Stimulated activated CD8-positive, alpha-beta memory T cell treated with anti-CD3 and anti-CD28 coated beads, Interleukin-4, amount 100 ng/mL, for 1 hour (primary cell): ENCODE results near the gene SLC6A11.

Source experiments
- DNase-seq, 2 donors: peaks; one replicate each; pipeline ENCODE4 v3.0.0-alpha.2; 2020; ENCODE audit warnings: low read depth in 2 of 2, low spot score in 1 of 2

SLC6A11 gene

GRCh38 chr3:10975695-10976234 lies 159.7 kb downstream of the SLC6A11 start:
- DNase-seq: no peak

GRCh38 chr3:10976770-10977169 lies 160.7 kb downstream of the SLC6A11 start:
- no peak for DNase-seq

GRCh38 chr3:10977892-10978510 lies 162.0 kb downstream of the SLC6A11 start:
- no peak for DNase-seq

- DNase-seq: no peak
Observed at GRCh38 chr3:10978956-10979355, 162.9 kb downstream of the SLC6A11 start.

GRCh38 chr3:10980312-10980711 lies 164.3 kb downstream of the SLC6A11 start:
- DNase-seq: no peak

- DNase-seq: no peak
Observed at GRCh38 chr3:10981031-10981430, 165.0 kb downstream of the SLC6A11 start.

GRCh38 chr3:10981961-10982360 lies 165.9 kb downstream of the SLC6A11 start:
- DNase-seq: no peak

GRCh38 chr3:10982782-10983181 lies 166.8 kb downstream of the SLC6A11 start:
- no peak for DNase-seq

- DNase-seq: no peak
Observed at GRCh38 chr3:10983219-10983916, 167.3 kb downstream of the SLC6A11 start.

- DNase-seq: no peak
Observed at GRCh38 chr3:10984371-10984896, 168.4 kb downstream of the SLC6A11 start.

- DNase-seq: no peak
Observed at GRCh38 chr3:10985181-10985580, 169.2 kb downstream of the SLC6A11 start.

- no peak for DNase-seq
Observed at GRCh38 chr3:10986592-10986991, 170.6 kb downstream of the SLC6A11 start.

GRCh38 chr3:10988001-10988665 lies 172.1 kb downstream of the SLC6A11 start:
- no peak for DNase-seq

GRCh38 chr3:10988991-10989484 lies 173.0 kb downstream of the SLC6A11 start:
- DNase-seq: no peak
